ENCODE results near the gene SERINC2.

SERINC2 gene

DNA sequence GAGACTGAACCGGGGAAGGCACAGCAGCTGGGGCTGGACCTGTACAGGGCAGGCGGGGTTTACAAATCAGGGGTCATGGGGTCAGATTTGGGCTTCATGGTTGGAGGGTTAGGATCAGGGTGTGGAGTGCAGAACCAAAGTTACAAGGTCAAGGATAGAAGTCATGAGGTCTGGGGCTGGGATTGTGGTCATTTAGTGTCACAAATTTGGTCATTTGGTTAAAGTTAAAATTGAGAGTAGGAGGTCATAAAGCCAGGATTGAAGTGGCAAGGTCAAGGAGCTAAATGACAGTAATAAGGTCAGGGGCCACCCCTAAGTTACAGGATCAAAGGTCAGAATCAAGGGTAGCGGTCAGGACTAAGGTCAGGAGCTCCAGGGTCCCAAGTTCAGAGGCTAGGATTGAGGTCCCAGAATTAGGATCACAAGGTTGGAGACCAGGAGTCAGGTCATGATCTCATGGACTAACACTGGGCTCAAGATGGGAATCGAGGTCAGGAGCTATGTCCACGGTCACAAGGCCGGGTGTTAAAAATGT lies 20.4 kb downstream of the SERINC2 start:
- TF ChIP-seq, protein P1, sequence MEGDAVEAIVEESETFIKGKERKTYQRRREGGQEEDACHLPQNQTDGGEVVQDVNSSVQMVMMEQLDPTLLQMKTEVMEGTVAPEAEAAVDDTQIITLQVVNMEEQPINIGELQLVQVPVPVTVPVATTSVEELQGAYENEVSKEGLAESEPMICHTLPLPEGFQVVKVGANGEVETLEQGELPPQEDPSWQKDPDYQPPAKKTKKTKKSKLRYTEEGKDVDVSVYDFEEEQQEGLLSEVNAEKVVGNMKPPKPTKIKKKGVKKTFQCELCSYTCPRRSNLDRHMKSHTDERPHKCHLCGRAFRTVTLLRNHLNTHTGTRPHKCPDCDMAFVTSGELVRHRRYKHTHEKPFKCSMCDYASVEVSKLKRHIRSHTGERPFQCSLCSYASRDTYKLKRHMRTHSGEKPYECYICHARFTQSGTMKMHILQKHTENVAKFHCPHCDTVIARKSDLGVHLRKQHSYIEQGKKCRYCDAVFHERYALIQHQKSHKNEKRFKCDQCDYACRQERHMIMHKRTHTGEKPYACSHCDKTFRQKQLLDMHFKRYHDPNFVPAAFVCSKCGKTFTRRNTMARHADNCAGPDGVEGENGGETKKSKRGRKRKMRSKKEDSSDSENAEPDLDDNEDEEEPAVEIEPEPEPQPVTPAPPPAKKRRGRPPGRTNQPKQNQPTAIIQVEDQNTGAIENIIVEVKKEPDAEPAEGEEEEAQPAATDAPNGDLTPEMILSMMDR (IDR thresholded peaks at IDR 0.05; ENCODE audit: extremely low read depth, insufficient read depth, missing control alignments) = no peak
- in situ Hi-C loops (cut with MboI; ENCODE audit: low pct_unique_long_range_greater_than_20kb, low sequenced_read_pairs, unreplicated experiment) = loop anchor here (25.0 kb wide), 1 partner anchor 104 kb away; no protein-coding TSS in a partner anchor
- DNase-seq (ENCODE audit: low spot score) = no peak

DNA sequence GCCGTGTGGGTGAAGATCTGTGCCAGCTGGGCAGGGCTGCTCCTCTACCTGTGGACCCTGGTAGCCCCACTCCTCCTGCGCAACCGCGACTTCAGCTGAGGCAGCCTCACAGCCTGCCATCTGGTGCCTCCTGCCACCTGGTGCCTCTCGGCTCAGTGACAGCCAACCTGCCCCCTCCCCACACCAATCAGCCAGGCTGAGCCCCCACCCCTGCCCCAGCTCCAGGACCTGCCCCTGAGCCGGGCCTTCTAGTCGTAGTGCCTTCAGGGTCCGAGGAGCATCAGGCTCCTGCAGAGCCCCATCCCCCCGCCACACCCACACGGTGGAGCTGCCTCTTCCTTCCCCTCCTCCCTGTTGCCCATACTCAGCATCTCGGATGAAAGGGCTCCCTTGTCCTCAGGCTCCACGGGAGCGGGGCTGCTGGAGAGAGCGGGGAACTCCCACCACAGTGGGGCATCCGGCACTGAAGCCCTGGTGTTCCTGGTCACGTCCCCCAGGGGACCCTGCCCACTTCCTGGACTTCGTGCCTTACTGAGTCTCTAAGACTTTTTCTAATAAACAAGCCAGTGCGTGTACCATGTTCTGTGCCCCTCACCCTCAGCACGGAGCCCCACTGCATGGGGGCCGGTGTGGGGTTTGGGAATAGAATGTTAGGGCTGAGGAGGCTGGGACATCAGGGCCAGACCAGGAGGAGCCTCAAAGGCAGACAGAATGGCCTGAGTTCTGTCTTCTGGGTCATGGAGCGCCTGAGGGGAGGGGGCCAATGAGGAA lies 21.3 kb downstream of the SERINC2 start:
- in situ Hi-C loops (cut with MboI; ENCODE audit: low pct_unique_long_range_greater_than_20kb, low sequenced_read_pairs, unreplicated experiment) = loop anchor here (25.0 kb wide), 1 partner anchor 103 kb away; no protein-coding TSS in a partner anchor
- TF ChIP-seq, protein P1 (IDR thresholded peaks at IDR 0.05; ENCODE audit: extremely low read depth, insufficient read depth, missing control alignments) = no peak
- no peak for DNase-seq (ENCODE audit: low spot score)

DNA sequence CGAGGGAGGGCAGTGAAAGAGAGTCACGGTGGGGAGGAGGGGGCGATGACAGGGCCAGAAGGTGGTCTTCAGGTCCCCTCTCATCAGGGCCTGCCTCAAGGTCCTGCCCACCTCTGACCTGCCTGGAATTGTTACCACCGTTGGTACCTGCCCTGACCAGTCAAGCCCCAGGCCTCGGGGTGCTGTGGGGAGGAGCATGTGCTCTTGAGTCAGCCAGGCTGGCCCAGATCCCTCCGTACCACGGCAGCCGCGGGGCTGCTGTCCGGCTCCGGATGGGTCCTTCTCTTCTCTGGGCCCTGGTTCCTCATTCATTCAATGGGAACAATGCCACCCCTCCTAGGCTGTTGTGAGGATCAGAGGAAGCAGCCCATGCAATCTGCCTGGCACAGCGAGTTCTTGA lies 22.0 kb downstream of the SERINC2 start:
- DNase-seq (ENCODE audit: low spot score) = no peak
- in situ Hi-C loops (cut with MboI; ENCODE audit: low pct_unique_long_range_greater_than_20kb, low sequenced_read_pairs, unreplicated experiment) = loop anchor here (25.0 kb wide), 1 partner anchor 102 kb away; no protein-coding TSS in a partner anchor
- TF ChIP-seq, protein P1 (IDR thresholded peaks at IDR 0.05; ENCODE audit: extremely low read depth, insufficient read depth, missing control alignments) = no peak

DNA sequence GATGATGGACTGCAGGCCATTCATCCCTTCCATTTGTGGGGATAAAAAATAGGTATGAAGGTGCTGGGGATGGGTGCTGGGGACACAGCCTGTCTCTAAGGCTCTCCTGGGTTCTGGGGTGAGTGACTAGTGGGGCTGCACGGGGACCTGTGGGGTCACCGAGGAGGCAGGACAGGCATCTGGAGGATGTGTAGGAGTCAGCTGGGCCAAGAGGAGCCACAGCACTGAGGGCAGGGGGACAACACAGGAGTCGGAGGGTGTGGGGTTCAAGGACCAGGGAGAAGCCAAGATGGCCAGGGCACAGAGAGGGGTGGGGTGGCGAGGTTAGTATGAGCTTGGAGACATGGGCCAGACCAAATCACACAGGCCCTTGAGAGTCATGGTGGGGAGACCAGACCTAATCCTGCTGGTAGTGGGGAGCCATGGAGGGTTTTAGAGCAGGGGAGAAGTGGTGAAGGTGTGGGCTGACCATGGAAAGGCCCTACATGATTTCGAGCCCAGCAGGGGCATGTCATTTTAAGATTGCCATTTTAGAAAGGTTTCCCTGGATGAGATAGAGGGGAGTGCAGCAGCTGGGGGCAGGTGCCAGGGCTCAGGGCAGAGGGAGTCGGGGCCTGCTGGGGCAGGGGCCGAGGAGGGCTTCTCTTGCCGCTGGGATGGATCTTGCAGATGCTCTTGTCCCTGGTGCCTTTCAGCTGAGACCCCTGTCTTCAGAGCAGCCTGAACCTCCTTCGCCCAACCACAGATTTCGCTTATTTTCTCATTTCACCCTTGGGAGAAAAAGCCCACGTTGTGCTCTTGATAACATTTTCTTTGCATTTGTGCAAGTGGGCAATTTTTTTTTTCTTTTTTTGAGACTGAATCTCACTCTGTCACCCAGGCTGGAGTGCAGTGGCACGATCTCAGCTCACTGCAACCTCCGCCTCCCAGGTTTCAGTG lies 22.7 kb downstream of the SERINC2 start:
- TF ChIP-seq, protein P1 (IDR thresholded peaks at IDR 0.05; ENCODE audit: extremely low read depth, insufficient read depth, missing control alignments) = no peak
- no peak for DNase-seq (ENCODE audit: low spot score)
- in situ Hi-C loops (cut with MboI; ENCODE audit: low pct_unique_long_range_greater_than_20kb, low sequenced_read_pairs, unreplicated experiment) = loop anchor here (25.0 kb wide), 1 partner anchor 102 kb away; no protein-coding TSS in a partner anchor

DNA sequence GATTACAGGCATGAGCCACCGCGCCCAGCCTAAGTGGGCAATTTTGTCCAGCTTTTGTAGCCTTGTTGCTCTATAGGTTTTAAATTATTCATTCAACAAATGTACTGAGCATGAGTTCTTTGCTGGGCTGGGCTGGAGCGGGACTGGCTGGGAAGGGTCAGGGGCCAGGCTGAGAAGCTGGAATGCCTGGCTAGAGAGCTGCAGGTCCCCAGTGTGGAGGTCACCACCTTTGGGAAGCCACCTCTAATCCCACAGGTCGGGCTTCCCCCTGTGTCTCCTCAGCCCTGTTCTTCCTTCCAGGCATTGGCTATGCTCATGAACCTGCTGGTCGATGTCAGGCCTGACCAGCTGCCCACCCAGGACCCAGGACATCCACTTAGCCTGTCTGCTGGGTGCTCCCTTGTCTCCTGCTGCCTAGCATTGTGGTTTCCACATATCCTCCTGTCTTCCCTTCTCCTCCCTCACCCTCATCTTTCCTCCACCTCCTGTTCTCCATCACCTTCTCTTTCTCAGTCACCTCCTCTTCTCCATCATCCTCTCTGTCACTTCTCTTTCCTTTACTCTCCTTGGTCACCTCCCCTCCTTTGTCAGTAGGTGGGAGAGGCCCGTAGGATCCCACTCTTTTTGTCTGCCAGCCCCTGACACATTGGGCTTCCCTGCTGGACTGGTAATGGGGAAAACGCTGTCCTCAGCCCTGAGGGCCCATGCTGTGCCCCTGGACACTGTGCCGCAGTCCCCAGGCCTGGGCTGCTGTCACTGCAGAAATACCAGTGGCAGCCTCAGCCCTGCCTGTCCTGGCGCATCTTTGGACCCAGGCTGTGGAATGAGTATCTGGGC lies 23.8 kb downstream of the SERINC2 start:
- TF ChIP-seq, protein P1 (IDR thresholded peaks at IDR 0.05; ENCODE audit: extremely low read depth, insufficient read depth, missing control alignments) = no peak
- in situ Hi-C loops (cut with MboI; ENCODE audit: low pct_unique_long_range_greater_than_20kb, low sequenced_read_pairs, unreplicated experiment) = loop anchor here (25.0 kb wide), 1 partner anchor 100 kb away; no protein-coding TSS in a partner anchor
- DNase-seq (ENCODE audit: low spot score) = no peak
